ENCODE measurements around the gene ATP1A4.

ATP1A4 gene

GRCh38 chr1:160178731-160179130, 27.3 kb downstream of the ATP1A4 start:
- no peak for DNase-seq

GRCh38 chr1:160179336-160179735, 27.9 kb downstream of the ATP1A4 start:
- no peak for DNase-seq

DNA sequence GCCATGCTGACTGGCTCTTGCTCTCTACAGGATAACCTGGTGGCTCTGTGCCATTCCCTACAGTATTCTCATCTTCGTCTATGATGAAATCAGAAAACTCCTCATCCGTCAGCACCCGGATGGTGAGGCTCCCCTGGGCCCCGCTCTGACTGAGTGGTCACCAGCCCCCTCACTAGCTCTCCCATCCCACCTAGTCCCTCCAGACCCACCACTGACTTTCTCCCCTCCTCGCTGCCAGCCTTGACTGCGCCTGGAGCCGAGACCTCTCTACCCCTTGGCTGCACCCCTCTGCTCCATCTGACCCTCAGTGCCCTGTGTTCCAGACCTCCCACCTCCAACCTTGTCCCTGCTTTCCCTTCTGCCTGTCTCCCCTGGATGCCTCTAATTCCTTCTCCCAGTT, 34.8 kb downstream of the ATP1A4 start:
- DNase-seq = no peak

GRCh38 chr1:160186729-160187128, 35.3 kb downstream of the ATP1A4 start:
- DNase-seq = no peak

- no peak for DNase-seq
Measured at GRCh38 chr1:160187407-160187806, 36.0 kb downstream of the ATP1A4 start.

DNA sequence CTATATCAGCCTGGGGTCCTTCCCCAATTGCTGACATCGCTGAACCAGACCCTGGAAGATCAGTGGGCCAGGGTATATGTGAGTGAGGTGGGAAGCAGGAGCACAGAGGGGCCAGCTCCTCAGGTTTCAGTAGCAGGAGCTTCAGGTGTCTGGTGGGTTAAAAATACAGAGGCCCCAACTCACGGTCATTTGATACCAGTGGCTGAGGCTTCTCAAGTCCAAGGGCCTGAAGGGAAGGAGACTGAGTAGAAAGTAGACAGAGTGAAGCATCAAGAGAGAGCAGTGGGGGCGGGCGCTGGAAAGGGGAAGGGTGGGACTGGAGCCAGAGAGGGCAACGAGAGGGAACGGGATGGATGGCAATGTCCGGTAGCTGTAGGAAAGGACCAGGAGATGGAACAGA, 36.9 kb downstream of the ATP1A4 start:
- no peak for DNase-seq

DNA sequence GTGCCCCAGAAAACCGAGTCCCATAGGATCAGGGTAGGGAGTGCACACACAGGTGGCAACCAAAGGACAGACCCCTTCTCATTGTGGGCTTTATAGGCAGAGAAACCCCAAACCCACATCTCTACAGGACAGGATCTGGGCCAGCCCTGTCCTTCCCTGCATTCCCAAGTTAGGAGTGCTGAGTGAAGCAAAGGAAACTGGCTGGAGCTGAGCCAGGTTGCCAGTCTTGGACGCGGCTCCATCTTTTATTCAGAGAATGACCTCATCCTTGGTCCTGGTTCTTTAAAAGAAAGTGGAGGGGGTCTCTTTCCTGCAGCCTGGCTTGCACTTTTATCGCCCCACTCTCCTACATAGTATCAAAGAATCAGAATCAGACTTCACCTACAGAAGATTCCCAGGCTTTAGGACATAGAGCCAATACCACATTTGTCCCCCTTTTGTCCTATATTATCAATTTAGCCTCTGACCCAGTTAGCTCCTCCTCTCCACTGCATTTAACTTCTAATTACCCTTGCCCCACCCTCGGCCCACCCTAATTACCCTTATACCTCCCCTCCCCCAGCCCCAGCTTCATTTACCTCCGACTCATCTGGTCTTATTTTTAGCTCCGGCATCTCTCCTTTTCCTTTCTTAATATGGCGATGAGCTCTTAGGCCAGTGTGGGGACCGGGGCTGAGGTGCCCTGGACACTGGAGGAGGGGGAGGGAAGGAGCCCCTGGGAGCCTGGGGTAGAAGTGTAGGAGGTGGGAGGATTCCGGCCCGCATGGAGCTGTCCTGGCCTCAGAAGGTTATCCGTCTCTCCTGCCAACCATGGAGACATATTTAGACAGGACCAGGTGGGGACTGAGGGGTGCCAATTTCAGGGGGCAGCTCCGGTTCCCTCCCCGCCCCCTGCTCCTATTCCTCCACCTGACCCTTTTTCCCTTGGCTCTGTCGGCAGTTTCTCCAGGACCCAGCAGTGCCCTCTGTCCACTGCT, 38.5 kb downstream of the ATP1A4 start, which contains the start of gene CASQ1:
TSS of gene CASQ1 (plus strand) at position 927 of the 977 bp plus-strand sequence. CDS start 177 bp downstream, outside the sequence.
- DNase-seq = peak; percentile 6

- DNase-seq = no peak
Measured at GRCh38 chr1:160191756-160192155, 40.4 kb downstream of the ATP1A4 start.

DNA sequence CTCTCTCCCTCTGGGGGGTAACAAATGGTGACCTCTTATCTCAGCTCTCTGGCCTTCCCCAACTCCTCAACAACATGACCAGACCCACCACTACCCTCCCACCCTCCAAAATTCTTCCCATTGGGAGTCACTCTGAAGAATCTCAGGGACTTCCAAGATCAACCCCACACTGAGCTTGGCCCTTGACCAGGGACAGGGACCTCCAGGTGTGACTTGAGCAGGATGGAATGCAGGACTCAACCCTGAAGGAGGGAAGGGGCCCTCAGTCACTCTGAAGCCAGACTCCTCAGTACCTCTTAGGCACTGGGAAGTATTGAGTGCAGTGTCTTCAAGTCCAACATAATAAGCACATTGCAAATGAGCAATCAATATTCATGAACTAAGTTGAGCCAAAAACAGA, 40.8 kb downstream of the ATP1A4 start:
- no peak for DNase-seq

DNA sequence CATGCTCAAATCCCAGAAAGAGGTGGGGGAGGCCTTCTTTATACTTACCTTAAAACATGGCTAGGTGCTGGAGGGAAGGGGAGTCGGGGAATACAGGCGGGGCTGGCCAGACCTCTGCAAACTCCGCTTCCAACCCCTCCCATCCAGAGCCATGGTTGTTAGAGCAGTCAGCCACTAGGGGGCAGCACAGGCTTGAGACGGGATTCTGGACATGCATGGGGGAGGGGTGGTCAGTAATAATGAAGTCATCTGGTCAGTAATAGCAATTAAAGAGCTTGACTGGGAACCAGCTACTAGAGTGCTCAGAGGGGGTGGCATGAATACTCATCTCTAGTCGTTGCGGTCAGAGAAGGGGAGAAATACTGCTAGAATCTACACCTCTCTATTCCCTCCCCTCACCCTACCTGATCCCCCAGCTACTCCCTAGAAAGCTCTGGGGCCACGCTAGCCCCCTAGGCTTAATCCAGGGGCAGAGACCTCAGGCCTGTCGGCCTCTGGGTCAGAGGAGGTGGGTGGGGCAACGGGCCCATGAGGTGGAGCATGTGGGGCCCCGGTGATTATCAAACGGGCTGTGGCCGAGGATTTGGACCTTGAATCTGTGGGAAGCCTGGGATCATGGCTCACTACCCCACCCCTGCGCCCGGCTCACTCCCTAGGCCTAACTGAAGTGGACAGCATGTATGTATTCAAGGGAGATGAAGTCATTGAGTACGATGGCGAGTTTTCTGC, 41.9 kb downstream of the ATP1A4 start:
- DNase-seq = peak; percentile 70

DNA sequence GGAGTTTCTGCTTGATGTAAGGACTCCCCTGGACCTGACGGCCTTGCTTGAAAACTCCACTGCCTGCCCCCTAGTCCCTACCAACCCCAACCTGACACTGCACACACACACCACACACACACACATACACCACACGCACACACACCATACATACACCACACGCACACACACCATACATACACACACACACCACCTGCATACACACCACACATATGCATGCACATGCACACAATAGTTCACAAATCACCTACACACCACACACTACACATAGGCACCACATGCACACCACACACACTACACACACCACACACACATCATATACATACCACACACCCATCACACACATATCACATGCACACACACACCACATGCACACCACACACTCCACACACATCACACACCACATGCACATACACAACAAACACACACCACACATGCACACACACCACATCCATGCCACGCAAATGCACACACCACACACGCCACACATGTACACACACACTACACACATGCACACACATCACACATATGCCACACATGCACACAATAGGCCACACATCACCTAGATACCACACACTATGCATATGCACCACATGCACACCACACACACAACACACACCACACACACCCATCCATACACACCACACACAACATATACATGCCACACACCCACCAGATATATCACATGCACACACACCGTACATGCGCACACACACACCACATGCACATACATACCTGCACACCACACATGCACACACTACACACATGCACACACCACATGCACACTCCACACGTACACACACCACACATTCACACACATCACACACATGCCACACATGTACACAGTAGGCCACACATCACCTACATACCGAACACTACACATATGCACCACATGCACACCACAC, 42.7 kb downstream of the ATP1A4 start:
- no peak for DNase-seq

DNA sequence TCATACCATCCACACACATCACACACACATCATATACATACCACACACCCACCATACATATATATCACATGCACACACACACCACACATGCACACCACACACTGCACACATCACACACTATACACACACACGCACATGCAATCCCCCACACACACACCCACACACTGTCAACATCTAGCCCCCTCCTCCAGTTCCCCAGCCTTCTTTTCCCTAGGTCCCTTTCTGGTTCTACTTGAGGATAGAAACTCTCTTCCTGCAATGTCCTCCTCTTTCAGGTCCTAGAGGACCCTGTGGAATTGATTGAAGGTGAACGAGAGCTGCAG, 43.3 kb downstream of the ATP1A4 start:
- DNase-seq = no peak

- DNase-seq = no peak
Measured at GRCh38 chr1:160196143-160196542, 44.7 kb downstream of the ATP1A4 start.

GRCh38 chr1:160197231-160197630, 45.8 kb downstream of the ATP1A4 start:
- peak; percentile 26 for DNase-seq

- DNase-seq = no peak
Measured at GRCh38 chr1:160200786-160201185, 49.4 kb downstream of the ATP1A4 start.

GRCh38 chr1:160204526-160205241, 53.3 kb downstream of the ATP1A4 start:
- no peak for DNase-seq

GRCh38 chr1:160205242-160206035, 54.0 kb downstream of the ATP1A4 start, which contains the start of gene PEA15:
TSS of gene PEA15 (plus strand) at chr1:160205384. CDS start at chr1:160211545, 6,161 bp downstream.
- DNase-seq = peak; percentile 20

- no peak for DNase-seq
Measured at GRCh38 chr1:160206036-160206389, 54.6 kb downstream of the ATP1A4 start.

DNA sequence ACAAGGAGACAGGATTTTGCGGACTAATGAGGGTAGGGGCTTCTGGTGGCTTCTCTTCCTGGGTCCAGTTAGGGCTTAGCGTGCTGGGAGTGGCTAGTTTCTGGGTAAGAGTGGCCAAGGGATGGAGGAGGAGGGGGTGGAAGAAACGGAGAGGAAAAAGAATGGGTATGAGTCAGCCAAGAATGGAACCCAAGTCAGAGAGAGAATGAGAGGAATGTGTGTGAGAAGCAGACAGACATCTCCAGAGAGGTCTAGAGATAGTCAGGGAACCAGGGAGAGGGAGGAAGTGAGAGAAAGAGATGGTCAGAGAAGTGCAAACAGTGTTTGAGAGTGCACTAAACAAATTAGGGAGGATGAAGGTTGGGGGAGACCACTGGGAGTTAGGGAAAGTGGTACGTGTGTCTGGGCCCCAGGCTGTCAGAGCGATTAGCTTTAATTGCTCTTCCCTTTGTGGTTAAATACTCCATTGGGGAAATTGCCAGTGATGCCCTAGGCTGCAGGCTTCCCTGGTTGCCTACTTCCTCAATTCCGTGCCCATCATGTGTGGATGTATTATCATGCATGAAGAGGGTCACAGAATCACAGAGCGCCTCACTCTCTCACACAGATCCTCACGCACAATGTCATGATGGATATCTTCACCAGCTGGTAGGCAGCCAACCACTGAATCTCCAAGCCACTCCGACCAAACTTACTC, 55.2 kb downstream of the ATP1A4 start:
- no peak for DNase-seq

- no peak for DNase-seq
Measured at GRCh38 chr1:160207118-160207650, 55.8 kb downstream of the ATP1A4 start.

All from DMS 273 treated with DMSO at 0.1 percent for 48 hours (cell line).